ENCODE data around the gene FAH. TPM values are rescaled to one million over a fixed set of nuclear protein-coding genes. Genes with fewer than 3 reads are reported as not detected.

Gene FAH
- total and polyA plus RNA-seq, 10 of the 15 experiments (the other 5 are each of a cell fraction or from before 2014, with no cell fraction given) = 36.3 to 121 (median 62.0) TPM

- Histone ChIP-seq H3K9ac (ENCODE audit: control insufficient read depth, insufficient read depth, low read length) (no peak overlapping the region), H3K4me1 (ENCODE audit: control insufficient read depth, insufficient read depth, low read length) (no peaks in the 10 kb centered on the region), H4K20me1 (ENCODE audit: control insufficient read depth, insufficient read depth) (no peaks in the 10 kb centered on the region; the same call in 1 of the 2 replicates), H2AFZ (ENCODE audit: control insufficient read depth, low read depth, low read length) (no peak overlapping the region), H3K79me2 (ENCODE audit: control insufficient read depth, insufficient read depth, low read length) (no peaks in the 10 kb centered on the region), H3K4me2 (ENCODE audit: control insufficient read depth, insufficient read depth) (no peak overlapping the region), H3K4me3 (no peak overlapping the region), H3K9me3 (replicated peaks; ENCODE audit: control insufficient read depth, insufficient read depth, low read length) (no peaks in the 10 kb centered on the region), H3K36me3 (ENCODE audit: control insufficient read depth in 2 of 2, insufficient read depth in 2 of 2, low read length in 1 of 2) (no peaks in the 10 kb centered on the region), H3K27me3 (replicated peaks in 1 of 2; ENCODE audit: control insufficient read depth in 2 of 2, insufficient read depth in 2 of 2, low read length in 1 of 2) (no peaks in the 10 kb centered on the region), H3K27ac (ENCODE audit: control insufficient read depth, insufficient read depth) (no peak overlapping the region)
- TF ChIP-seq CBX3 (IDR thresholded peaks at IDR 0.05; ENCODE audit: borderline replicate concordance, low read depth) (no peak), MLLT1 (IDR thresholded peaks at IDR 0.05) (no peak), TAF1 (IDR thresholded peaks at IDR 0.05; ENCODE audit: borderline replicate concordance, low read depth, low read length) (no peak), ATF3 (IDR thresholded peaks at IDR 0.05; ENCODE audit: borderline replicate concordance, extremely low read depth, low read depth, low read length) (no peak), POLR2AphosphoS2 (IDR thresholded peaks at IDR 0.05; ENCODE audit: low read depth, low read length) (no peak), NR2F1 (conservative IDR thresholded peaks at IDR 0.05) (no peak), E2F4 (IDR thresholded peaks at IDR 0.05; ENCODE audit: low read depth, low read length) (no peak), ZBTB11 (CRISPR knock-in tag; IDR thresholded peaks at IDR 0.05) (no peak), STAT3 (IDR thresholded peaks at IDR 0.05; ENCODE audit: low read depth, low read length) (no peak), ATF2 (IDR thresholded peaks at IDR 0.05; ENCODE audit: low read length) (no peak), USF1 (IDR thresholded peaks at IDR 0.05; ENCODE audit: borderline replicate concordance, extremely low read length, insufficient read depth, low read depth, low read length) (no peak), IKZF2 (IDR thresholded peaks at IDR 0.05) (no peak), ASH2L (IDR thresholded peaks at IDR 0.05; ENCODE audit: borderline replicate concordance, low read depth) (no peak)
- FAIRE-seq (no peak), ATAC-seq (no peak), DNase-seq (ENCODE audit: low read depth, low spot score) (no peak)
- SMC1A ChIA-PET (ENCODE audit: uncharacterized antibody, unreplicated experiment) = no interaction called here
- RAD21 ChIA-PET (ENCODE audit: unreplicated experiment) = no interaction called here
- in situ Hi-C loops (cut with MboI) = no loop called here
- intact Hi-C loops (cut with micrococcal nuclease; ENCODE audit: unreplicated experiment) = no loop called here
- POLR2A ChIA-PET = no interaction called here
- CTCF ChIA-PET = no interaction called here
- WGBS (ENCODE audit: insufficient coverage, insufficient replicate concordance, low lambda C conversion rate, missing lambda C conversion rate) = 86% methylated on average over 1 of the region's 1 CpG
- BruUV-seq (replicated peaks) = no TSS peak
Observed at GRCh38 chr15:80194186-80194585, 41.4 kb downstream of the FAH start.
